MM.1S (cell line): ENCODE measurements around the gene SLC25A19.

Experiments used
- DNase-seq: peaks from one replicate; pipeline ENCODE4 v3.0.0-alpha.2; 2015
- H2AFZ ChIP-seq: fragments of 300-600 bp; sonication (generic); 2 replicates; pipeline ENCODE4 v1.6.0; 2016; ENCODE audit warnings: antibody characterized with exemption, low read length
- H3F3A ChIP-seq: fragments of 300-600 bp; sonication (generic); 2 replicates; pipeline ENCODE4 v1.6.1; 2016; ENCODE audit warnings: mild to moderate bottlenecking, antibody characterized with exemption, low read length, moderate library complexity, mixed read lengths; ENCODE audit not compliant: insufficient read depth
- H3K27ac ChIP-seq: fragments of 300-600 bp; sonication (generic); 2 replicates; pipeline ENCODE4 v1.5.1; 2016; ENCODE audit warnings: mild to moderate bottlenecking, low read length
- H3K27me3 ChIP-seq: fragments of 300-600 bp; sonication (generic); replicated peaks from 2 replicates; pipeline ENCODE4 v1.6.0; 2016; ENCODE audit warnings: low read length; ENCODE audit not compliant: insufficient read depth
- H3K36me3 ChIP-seq: fragments of 300-600 bp; sonication (generic); replicated peaks from 2 replicates; pipeline ENCODE4 v1.6.1; 2016; ENCODE audit warnings: mild to moderate bottlenecking, low read length, mixed read lengths; ENCODE audit not compliant: insufficient read depth
- H3K4me1 ChIP-seq: fragments of 300-600 bp; sonication (generic); 2 replicates; pipeline ENCODE4 v1.6.1; 2016; ENCODE audit warnings: low read length, mixed read lengths
- H3K4me2 ChIP-seq: fragments of 300-600 bp; sonication (generic); 2 replicates; pipeline ENCODE4 v1.6.0; 2016; ENCODE audit warnings: low read depth, low read length
- H3K4me3 ChIP-seq: fragments of 300-600 bp; sonication (generic); 2 replicates; pipeline ENCODE4 v1.5.1; 2016; ENCODE audit warnings: low read length, mixed read lengths
- H3K79me2 ChIP-seq: fragments of 300-600 bp; sonication (generic); 2 replicates; pipeline ENCODE4 v1.6.1; 2016; ENCODE audit warnings: mixed run types, low read length, mixed read lengths
- H3K9ac ChIP-seq: fragments of 300-600 bp; sonication (generic); 2 replicates; pipeline ENCODE4 v1.6.1; 2016; ENCODE audit warnings: low read length, mixed read lengths
- H3K9me2 ChIP-seq: fragments of 300-600 bp; sonication (generic); replicated peaks from 2 replicates; pipeline ENCODE4 v1.6.1; 2016; ENCODE audit warnings: mild to moderate bottlenecking, low read length, mixed read lengths; ENCODE audit not compliant: insufficient read depth
- H3K9me3 ChIP-seq: fragments of 300-600 bp; sonication (generic); replicated peaks from 2 replicates; pipeline ENCODE4 v1.6.1; 2016; ENCODE audit warnings: mild to moderate bottlenecking, low read length, mixed read lengths; ENCODE audit not compliant: insufficient read depth
- H4K20me1 ChIP-seq: fragments of 300-600 bp; sonication (generic); 2 replicates; pipeline ENCODE4 v1.6.1; 2016; ENCODE audit warnings: mild to moderate bottlenecking, low read length, moderate library complexity, mixed read lengths; ENCODE audit not compliant: insufficient read depth
- CTCF ChIP-seq: fragments of 300-600 bp; sonication (generic); IDR thresholded peaks from 2 replicates; pipeline ENCODE4 v1.5.1; 2016; ENCODE audit warnings: antibody characterized with exemption, low read length, mixed read lengths
- EZH2 ChIP-seq: fragments of 300-600 bp; sonication (generic); optimal IDR thresholded peaks from 2 replicates; pipeline ENCODE3; 2017; ENCODE audit warnings: low read depth, mild to moderate bottlenecking, antibody characterized with exemption, low read length, mixed read lengths
- EZH2phosphoT487 ChIP-seq: fragments of 300-600 bp; sonication (generic); IDR thresholded peaks from 2 replicates; pipeline ENCODE4 v1.6.1; 2018; ENCODE audit warnings: antibody characterized with exemption, low read length

The SLC25A19 gene

GRCh38 chr17:75267411-75268232 lies 21.6 kb downstream of the SLC25A19 start:
- Histone ChIP-seq H3K4me3 (no peak overlapping the region), H3K27me3 (no peaks in the 10 kb centered on the region), H3K9me3 (no peaks in the 10 kb centered on the region), H3K9ac (no peak overlapping the region), H4K20me1 (no peaks in the 10 kb centered on the region), H3K36me3 (no peaks in the 10 kb centered on the region), H3K27ac (no peak overlapping the region), H3K79me2 (peaks cover 17% of the 10 kb centered on the region), H3F3A (peaks cover 26% of the 10 kb centered on the region; the same call in 1 of the 2 replicates), H3K4me2 (no peak overlapping the region), H3K4me1 (peaks cover 16% of the 10 kb centered on the region), H3K9me2 (no peaks in the 10 kb centered on the region), H2AFZ (no peak overlapping the region)
- TF ChIP-seq EZH2phosphoT487 (no peak), CTCF (no peak), EZH2 (no peak)
- no peak for DNase-seq

- Histone ChIP-seq H3K4me1 (peaks cover 14% of the 10 kb centered on the region), H3K9me3 (no peaks in the 10 kb centered on the region), H4K20me1 (no peaks in the 10 kb centered on the region), H3K4me2 (no peak overlapping the region), H3K9ac (no peak overlapping the region), H3K27me3 (no peaks in the 10 kb centered on the region), H3K9me2 (no peaks in the 10 kb centered on the region), H3K36me3 (no peaks in the 10 kb centered on the region), H2AFZ (no peak overlapping the region), H3K4me3 (no peak overlapping the region), H3F3A (peaks cover 20% of the 10 kb centered on the region; the same call in 1 of the 2 replicates), H3K79me2 (peaks cover 21% of the 10 kb centered on the region), H3K27ac (no peak overlapping the region)
- DNase-seq = no peak
- TF ChIP-seq EZH2 = no peak
- TF ChIP-seq CTCF = no peak
- TF ChIP-seq EZH2phosphoT487 = no peak
Observed at GRCh38 chr17:75267153-75267410, 22.2 kb downstream of the SLC25A19 start.

GRCh38 chr17:75266316-75267152 lies 22.7 kb downstream of the SLC25A19 start:
- peaks cover 12% of the 10 kb centered on the region for H3K4me1 ChIP-seq
- no peak overlapping the region for H3K27ac ChIP-seq
- no peak for TF ChIP-seq CTCF
- TF ChIP-seq EZH2 = no peak
- no peak for TF ChIP-seq EZH2phosphoT487
- no peak for DNase-seq
- no peak overlapping the region for H3K4me3 ChIP-seq
- H3K36me3 ChIP-seq = no peaks in the 10 kb centered on the region
- no peaks in the 10 kb centered on the region for H3K27me3 ChIP-seq
- H2AFZ ChIP-seq = no peak overlapping the region
- no peaks in the 10 kb centered on the region for H3K9me2 ChIP-seq
- H3K79me2 ChIP-seq = peaks cover 25% of the 10 kb centered on the region
- no peaks in the 10 kb centered on the region for H3K9me3 ChIP-seq
- no peaks in the 10 kb centered on the region for H4K20me1 ChIP-seq
- H3F3A ChIP-seq = peaks cover 15% of the 10 kb centered on the region; the same call in 1 of the 2 replicates
- no peak overlapping the region for H3K9ac ChIP-seq
- H3K4me2 ChIP-seq = no peak overlapping the region
